ENCODE results near the gene USP40.

DNA sequence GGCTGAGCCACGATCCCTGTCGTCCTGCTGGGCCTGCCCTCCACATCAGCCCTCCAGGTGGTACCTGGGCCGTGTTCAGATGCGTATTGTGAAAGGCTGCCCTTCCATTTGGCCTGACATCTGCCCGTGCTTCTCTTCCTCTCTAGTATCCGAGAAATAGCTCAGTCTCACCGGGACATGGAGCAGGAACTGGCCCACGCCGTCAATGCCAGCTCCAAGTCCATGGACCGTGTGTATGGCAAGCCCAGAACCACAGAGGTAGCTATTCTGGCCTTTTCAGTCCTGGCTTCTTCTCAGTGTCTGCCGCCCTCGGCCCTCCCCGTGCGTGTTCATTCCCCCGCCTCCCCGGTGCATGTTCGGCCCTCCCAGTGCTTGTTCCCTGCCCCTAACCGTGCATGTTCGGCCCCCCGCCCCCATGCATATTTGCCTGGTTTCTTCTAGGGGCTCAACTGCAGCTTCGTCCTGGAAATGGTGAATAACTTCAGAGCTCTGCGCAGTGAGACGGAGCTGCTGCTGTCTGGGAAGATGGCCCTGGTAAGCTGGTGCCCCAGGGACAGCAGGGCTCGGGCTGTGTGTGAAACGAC, 104.3 kb downstream of the USP40 start:
- TF ChIP-seq, protein P1, sequence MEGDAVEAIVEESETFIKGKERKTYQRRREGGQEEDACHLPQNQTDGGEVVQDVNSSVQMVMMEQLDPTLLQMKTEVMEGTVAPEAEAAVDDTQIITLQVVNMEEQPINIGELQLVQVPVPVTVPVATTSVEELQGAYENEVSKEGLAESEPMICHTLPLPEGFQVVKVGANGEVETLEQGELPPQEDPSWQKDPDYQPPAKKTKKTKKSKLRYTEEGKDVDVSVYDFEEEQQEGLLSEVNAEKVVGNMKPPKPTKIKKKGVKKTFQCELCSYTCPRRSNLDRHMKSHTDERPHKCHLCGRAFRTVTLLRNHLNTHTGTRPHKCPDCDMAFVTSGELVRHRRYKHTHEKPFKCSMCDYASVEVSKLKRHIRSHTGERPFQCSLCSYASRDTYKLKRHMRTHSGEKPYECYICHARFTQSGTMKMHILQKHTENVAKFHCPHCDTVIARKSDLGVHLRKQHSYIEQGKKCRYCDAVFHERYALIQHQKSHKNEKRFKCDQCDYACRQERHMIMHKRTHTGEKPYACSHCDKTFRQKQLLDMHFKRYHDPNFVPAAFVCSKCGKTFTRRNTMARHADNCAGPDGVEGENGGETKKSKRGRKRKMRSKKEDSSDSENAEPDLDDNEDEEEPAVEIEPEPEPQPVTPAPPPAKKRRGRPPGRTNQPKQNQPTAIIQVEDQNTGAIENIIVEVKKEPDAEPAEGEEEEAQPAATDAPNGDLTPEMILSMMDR (IDR thresholded peaks at IDR 0.05): no peak
- no peak for TF ChIP-seq EZH2 (IDR thresholded peaks at IDR 0.05)
